AG10803 (cell line): Measurements from ENCODE around the gene RPL10A.

Experiments used
- DNase-seq: peaks from one replicate; pipeline ENCODE4 v3.0.0; 2010; ENCODE audit warnings: low read depth
- H3K4me3 ChIP-seq: 2 replicates; pipeline ENCODE4 v1.5.1; 2011; ENCODE audit warnings: mild to moderate bottlenecking, low read length, control low read depth
- TF ChIP-seq, protein P1 (sequence below): conservative IDR thresholded peaks from 2 replicates; pipeline ENCODE4 v1.5.1; 2011; ENCODE audit warnings: mild to moderate bottlenecking, low read length, control low read depth, inconsistent platforms

Gene RPL10A

DNA sequence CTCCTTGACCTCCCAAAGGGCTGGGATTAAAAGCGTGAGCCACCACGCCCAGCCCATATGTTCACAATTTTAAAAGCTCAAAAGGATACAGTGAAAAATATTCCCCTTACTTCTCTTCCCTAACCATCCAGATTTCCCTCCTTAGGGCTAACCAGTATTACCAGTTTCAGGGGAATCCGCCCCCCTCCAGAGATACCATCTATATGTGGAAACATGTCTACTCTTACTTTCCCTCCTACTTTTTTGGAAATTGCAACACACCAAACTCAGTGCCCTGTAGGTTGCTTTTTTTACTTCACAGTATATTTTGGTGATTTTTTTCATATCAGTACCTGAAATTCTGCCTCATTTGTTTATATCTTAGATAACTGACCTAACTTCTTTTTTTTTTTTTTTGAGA is 6.9 kb upstream of the RPL10A start:
- no peak for DNase-seq
- no peak overlapping the region for H3K4me3 ChIP-seq
- TF ChIP-seq, protein P1, sequence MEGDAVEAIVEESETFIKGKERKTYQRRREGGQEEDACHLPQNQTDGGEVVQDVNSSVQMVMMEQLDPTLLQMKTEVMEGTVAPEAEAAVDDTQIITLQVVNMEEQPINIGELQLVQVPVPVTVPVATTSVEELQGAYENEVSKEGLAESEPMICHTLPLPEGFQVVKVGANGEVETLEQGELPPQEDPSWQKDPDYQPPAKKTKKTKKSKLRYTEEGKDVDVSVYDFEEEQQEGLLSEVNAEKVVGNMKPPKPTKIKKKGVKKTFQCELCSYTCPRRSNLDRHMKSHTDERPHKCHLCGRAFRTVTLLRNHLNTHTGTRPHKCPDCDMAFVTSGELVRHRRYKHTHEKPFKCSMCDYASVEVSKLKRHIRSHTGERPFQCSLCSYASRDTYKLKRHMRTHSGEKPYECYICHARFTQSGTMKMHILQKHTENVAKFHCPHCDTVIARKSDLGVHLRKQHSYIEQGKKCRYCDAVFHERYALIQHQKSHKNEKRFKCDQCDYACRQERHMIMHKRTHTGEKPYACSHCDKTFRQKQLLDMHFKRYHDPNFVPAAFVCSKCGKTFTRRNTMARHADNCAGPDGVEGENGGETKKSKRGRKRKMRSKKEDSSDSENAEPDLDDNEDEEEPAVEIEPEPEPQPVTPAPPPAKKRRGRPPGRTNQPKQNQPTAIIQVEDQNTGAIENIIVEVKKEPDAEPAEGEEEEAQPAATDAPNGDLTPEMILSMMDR: no peak

DNA sequence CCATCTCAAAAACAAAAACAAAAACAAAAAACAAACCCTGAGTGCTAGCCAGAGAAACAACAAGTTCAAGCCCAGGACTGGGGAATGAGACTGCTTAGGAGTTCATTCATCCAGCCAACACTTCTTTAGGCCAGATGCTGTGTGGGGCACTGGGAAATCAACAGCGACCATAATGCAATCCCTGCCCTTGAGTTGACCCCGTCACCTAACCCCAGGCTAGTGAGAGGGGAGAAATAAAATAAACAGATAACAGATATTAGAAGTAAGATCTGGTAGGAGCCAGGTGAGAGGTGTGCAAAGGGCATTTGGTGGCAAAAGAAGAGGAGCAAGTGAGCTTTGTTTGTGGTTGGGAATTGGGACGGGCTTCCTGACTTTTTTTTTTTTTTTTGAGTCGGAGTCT is 4.9 kb upstream of the RPL10A start:
- TF ChIP-seq, protein P1: no peak
- no peak for DNase-seq
- no peak overlapping the region for H3K4me3 ChIP-seq

DNA sequence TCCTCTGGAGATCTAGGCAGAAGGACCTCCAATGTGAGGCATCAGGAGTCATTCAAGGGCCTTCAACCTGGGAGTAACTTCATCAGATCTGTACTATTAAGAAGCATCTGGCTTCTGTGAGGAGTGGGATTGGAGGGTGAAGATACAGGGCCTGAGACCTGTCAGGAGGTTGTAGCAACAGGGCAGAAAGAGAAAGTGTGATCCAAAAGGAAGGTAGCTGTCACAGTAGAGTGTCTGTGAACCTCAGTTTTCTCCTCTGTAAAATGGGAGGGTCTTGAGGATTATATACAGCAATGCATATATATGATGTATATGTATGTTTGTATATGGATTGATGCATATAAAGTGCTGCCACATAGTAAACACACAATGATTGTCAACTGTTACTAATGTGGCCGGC is 2.6 kb upstream of the RPL10A start:
- TF ChIP-seq, protein P1: no peak
- H3K4me3 ChIP-seq: no peak overlapping the region
- no peak for DNase-seq

DNA sequence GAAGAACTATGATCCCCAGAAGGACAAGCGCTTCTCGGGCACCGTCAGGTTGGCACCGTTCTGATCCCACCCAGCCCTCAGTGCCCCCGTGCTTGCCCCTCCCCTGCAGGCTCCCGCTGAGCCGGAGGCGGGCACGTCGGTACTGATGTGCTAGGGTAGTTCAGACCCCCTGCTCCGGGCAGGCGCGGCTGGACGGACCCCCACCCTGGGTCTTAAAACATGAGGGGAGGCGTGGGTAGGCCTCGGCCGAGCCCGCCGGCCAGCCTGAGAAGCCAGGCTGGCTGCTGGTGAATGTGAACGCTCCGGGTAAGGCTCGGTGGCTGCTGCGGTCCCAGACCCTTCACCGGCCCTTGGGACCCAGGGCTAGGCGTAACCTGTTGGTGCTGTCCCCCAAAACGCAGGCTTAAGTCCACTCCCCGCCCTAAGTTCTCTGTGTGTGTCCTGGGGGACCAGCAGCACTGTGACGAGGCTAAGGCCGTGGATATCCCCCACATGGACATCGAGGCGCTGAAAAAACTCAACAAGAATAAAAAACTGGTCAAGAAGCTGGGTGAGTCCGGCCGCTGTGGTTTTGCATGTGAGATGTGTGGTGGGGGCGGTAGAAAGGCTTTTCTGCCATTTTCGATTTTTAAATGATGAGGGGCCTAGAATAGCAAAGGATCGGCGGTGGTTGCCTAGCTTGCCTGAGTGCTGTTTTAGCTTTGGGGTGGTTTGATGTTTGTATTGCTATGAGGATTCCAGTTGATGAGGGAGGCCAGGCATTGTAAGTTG is 964 bp downstream of the RPL10A start:
- no peak for DNase-seq
- H3K4me3 ChIP-seq: peak overlapping the region; percentile 86
- TF ChIP-seq, protein P1: no peak

DNA sequence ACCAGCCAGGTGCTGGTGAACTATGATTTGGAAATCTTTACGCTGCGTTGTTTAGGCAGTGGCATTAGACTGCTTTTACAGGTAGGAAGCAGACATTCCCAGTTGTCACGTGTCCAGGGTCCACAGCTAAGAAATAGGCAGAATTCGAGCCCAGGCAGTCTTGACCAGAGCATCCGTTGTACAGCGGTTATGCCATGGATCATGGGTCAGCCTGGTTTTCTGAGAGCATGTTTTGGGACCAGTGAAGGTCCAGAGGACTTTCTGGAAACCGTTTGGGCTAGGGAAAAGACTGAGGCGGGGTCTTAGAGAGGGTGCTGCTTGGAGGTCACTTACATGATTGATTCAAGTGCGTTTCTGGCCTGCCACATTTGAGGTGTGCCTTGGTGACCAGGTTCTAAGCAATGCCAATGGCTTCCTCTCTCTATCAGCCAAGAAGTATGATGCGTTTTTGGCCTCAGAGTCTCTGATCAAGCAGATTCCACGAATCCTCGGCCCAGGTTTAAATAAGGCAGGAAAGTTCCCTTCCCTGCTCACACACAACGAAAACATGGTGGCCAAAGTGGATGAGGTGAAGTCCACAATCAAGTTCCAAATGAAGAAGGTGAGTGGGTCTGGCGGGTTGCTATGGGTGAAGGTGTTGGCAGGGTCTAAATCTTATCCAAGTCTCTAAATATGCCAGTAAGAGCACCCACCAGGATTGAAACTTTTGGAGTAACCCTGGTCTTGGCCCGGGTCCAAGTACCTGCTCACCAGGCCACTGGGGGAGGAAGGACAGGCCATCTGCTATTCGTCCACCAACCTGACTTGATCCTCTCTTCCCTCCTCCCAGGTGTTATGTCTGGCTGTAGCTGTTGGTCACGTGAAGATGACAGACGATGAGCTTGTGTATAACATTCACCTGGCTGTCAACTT is 1.8 kb downstream of the RPL10A start:
- H3K4me3 ChIP-seq: peak overlapping the region; percentile 86
- TF ChIP-seq, protein P1: no peak
- DNase-seq: no peak

DNA sequence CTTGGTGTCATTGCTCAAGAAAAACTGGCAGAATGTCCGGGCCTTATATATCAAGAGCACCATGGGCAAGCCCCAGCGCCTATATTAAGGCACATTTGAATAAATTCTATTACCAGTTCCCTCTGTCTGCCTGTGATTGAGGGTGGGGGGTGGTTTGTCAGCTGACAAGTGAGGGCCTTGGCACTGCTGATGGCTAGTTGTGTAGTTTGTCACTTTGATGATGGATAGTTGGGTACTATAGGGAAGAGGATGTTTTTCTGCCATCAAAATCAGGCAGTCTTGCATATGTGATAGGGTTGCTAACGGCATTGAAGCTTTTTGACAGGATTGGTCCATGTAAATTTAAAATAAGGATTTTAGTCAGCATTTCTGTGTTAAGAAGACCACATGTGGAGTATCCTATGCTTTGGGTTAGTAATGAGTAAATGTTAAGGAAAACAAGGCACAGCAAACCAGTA is 2.5 kb downstream of the RPL10A start:
- TF ChIP-seq, protein P1: no peak
- H3K4me3 ChIP-seq: peak overlapping the region; percentile 23
- no peak for DNase-seq
